Measurements from ENCODE around the gene OGN.

DNA sequence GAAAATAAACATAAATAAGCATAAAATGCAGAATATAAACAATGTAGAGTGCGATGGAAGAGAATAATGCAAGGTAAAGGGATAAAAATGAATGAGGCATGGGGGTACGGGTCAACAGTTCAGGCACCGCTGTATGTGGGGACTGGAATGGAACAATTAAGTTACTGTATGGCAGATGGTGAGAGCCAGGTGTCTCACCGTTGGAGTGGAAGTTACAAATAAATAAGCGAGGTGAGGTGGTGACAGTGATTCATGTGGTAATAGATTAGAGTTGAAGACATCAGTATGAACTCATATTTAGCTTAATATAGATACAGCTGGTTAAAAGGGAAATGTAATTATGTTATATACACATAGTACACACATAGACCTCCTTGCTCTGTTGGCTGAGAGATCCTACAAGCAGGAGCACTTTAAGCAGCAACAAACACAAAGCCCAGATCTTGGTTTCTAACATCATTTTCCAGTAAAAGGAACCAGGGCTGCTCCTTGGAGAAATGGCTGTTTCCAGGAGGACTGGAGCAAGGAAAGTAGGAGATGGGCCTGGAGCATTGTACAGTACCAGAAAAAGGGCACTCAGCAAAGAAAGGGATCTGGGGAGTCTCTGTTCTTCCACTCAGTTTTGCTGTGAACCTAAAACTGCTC is 22.2 kb upstream of the OGN start:
- TF ChIP-seq, protein P1, sequence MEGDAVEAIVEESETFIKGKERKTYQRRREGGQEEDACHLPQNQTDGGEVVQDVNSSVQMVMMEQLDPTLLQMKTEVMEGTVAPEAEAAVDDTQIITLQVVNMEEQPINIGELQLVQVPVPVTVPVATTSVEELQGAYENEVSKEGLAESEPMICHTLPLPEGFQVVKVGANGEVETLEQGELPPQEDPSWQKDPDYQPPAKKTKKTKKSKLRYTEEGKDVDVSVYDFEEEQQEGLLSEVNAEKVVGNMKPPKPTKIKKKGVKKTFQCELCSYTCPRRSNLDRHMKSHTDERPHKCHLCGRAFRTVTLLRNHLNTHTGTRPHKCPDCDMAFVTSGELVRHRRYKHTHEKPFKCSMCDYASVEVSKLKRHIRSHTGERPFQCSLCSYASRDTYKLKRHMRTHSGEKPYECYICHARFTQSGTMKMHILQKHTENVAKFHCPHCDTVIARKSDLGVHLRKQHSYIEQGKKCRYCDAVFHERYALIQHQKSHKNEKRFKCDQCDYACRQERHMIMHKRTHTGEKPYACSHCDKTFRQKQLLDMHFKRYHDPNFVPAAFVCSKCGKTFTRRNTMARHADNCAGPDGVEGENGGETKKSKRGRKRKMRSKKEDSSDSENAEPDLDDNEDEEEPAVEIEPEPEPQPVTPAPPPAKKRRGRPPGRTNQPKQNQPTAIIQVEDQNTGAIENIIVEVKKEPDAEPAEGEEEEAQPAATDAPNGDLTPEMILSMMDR (IDR thresholded peaks at IDR 0.05): no peak
- TF ChIP-seq POLR2A (IDR thresholded peaks at IDR 0.05): no peak
